ENCODE measurements around the gene OR5I1.

DNA sequence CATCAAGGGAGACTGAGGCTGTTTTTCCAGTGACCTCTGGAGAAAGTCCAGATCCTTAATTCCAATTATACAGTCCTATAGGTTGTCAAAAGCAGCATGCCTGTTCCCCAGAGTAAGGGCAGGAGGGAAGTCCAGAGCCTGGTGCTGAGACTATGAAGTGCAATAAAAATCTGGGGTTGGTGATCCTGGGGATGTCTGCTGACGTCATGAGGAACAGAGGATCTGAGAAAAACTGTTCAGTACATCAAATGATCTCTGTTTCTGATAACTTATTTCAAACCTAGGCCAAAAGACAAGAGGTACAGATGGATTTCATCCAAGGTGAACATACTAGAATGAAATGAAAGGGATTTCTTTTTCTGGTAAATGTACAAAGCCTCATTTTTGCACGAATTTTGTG lies 33.9 kb downstream of the OR5I1 start:
- TF ChIP-seq, protein P1, sequence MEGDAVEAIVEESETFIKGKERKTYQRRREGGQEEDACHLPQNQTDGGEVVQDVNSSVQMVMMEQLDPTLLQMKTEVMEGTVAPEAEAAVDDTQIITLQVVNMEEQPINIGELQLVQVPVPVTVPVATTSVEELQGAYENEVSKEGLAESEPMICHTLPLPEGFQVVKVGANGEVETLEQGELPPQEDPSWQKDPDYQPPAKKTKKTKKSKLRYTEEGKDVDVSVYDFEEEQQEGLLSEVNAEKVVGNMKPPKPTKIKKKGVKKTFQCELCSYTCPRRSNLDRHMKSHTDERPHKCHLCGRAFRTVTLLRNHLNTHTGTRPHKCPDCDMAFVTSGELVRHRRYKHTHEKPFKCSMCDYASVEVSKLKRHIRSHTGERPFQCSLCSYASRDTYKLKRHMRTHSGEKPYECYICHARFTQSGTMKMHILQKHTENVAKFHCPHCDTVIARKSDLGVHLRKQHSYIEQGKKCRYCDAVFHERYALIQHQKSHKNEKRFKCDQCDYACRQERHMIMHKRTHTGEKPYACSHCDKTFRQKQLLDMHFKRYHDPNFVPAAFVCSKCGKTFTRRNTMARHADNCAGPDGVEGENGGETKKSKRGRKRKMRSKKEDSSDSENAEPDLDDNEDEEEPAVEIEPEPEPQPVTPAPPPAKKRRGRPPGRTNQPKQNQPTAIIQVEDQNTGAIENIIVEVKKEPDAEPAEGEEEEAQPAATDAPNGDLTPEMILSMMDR (conservative IDR thresholded peaks at IDR 0.05; ENCODE audit: low read depth in 2 of 2) = no peak
- TF ChIP-seq EZH2 (IDR thresholded peaks at IDR 0.05; ENCODE audit: low read depth, unreplicated experiment) (no peak), POLR2AphosphoS5 (IDR thresholded peaks at IDR 0.05; ENCODE audit: low read depth) (no peak), EZH2phosphoT487 (IDR thresholded peaks at IDR 0.05; ENCODE audit: unreplicated experiment) (no peak), CREB1 (CRISPR knock-in tag; IDR thresholded peaks at IDR 0.05; ENCODE audit: low read depth) (no peak), JUNB (IDR thresholded peaks at IDR 0.05; ENCODE audit: unreplicated experiment) (no peak), NANOG (IDR thresholded peaks at IDR 0.05; ENCODE audit: borderline replicate concordance) (no peak), ZNF331 (CRISPR knock-in tag; IDR thresholded peaks at IDR 0.05; ENCODE audit: low read depth) (no peak), STAT1 (IDR thresholded peaks at IDR 0.05; ENCODE audit: unreplicated experiment) (no peak), ZNF114 (CRISPR knock-in tag; IDR thresholded peaks at IDR 0.05) (no peak)
- TF ChIP-seq, protein P2, sequence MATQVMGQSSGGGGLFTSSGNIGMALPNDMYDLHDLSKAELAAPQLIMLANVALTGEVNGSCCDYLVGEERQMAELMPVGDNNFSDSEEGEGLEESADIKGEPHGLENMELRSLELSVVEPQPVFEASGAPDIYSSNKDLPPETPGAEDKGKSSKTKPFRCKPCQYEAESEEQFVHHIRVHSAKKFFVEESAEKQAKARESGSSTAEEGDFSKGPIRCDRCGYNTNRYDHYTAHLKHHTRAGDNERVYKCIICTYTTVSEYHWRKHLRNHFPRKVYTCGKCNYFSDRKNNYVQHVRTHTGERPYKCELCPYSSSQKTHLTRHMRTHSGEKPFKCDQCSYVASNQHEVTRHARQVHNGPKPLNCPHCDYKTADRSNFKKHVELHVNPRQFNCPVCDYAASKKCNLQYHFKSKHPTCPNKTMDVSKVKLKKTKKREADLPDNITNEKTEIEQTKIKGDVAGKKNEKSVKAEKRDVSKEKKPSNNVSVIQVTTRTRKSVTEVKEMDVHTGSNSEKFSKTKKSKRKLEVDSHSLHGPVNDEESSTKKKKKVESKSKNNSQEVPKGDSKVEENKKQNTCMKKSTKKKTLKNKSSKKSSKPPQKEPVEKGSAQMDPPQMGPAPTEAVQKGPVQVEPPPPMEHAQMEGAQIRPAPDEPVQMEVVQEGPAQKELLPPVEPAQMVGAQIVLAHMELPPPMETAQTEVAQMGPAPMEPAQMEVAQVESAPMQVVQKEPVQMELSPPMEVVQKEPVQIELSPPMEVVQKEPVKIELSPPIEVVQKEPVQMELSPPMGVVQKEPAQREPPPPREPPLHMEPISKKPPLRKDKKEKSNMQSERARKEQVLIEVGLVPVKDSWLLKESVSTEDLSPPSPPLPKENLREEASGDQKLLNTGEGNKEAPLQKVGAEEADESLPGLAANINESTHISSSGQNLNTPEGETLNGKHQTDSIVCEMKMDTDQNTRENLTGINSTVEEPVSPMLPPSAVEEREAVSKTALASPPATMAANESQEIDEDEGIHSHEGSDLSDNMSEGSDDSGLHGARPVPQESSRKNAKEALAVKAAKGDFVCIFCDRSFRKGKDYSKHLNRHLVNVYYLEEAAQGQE (IDR thresholded peaks at IDR 0.05; ENCODE audit: unreplicated experiment) = no peak
- TF ChIP-seq, protein P3, sequence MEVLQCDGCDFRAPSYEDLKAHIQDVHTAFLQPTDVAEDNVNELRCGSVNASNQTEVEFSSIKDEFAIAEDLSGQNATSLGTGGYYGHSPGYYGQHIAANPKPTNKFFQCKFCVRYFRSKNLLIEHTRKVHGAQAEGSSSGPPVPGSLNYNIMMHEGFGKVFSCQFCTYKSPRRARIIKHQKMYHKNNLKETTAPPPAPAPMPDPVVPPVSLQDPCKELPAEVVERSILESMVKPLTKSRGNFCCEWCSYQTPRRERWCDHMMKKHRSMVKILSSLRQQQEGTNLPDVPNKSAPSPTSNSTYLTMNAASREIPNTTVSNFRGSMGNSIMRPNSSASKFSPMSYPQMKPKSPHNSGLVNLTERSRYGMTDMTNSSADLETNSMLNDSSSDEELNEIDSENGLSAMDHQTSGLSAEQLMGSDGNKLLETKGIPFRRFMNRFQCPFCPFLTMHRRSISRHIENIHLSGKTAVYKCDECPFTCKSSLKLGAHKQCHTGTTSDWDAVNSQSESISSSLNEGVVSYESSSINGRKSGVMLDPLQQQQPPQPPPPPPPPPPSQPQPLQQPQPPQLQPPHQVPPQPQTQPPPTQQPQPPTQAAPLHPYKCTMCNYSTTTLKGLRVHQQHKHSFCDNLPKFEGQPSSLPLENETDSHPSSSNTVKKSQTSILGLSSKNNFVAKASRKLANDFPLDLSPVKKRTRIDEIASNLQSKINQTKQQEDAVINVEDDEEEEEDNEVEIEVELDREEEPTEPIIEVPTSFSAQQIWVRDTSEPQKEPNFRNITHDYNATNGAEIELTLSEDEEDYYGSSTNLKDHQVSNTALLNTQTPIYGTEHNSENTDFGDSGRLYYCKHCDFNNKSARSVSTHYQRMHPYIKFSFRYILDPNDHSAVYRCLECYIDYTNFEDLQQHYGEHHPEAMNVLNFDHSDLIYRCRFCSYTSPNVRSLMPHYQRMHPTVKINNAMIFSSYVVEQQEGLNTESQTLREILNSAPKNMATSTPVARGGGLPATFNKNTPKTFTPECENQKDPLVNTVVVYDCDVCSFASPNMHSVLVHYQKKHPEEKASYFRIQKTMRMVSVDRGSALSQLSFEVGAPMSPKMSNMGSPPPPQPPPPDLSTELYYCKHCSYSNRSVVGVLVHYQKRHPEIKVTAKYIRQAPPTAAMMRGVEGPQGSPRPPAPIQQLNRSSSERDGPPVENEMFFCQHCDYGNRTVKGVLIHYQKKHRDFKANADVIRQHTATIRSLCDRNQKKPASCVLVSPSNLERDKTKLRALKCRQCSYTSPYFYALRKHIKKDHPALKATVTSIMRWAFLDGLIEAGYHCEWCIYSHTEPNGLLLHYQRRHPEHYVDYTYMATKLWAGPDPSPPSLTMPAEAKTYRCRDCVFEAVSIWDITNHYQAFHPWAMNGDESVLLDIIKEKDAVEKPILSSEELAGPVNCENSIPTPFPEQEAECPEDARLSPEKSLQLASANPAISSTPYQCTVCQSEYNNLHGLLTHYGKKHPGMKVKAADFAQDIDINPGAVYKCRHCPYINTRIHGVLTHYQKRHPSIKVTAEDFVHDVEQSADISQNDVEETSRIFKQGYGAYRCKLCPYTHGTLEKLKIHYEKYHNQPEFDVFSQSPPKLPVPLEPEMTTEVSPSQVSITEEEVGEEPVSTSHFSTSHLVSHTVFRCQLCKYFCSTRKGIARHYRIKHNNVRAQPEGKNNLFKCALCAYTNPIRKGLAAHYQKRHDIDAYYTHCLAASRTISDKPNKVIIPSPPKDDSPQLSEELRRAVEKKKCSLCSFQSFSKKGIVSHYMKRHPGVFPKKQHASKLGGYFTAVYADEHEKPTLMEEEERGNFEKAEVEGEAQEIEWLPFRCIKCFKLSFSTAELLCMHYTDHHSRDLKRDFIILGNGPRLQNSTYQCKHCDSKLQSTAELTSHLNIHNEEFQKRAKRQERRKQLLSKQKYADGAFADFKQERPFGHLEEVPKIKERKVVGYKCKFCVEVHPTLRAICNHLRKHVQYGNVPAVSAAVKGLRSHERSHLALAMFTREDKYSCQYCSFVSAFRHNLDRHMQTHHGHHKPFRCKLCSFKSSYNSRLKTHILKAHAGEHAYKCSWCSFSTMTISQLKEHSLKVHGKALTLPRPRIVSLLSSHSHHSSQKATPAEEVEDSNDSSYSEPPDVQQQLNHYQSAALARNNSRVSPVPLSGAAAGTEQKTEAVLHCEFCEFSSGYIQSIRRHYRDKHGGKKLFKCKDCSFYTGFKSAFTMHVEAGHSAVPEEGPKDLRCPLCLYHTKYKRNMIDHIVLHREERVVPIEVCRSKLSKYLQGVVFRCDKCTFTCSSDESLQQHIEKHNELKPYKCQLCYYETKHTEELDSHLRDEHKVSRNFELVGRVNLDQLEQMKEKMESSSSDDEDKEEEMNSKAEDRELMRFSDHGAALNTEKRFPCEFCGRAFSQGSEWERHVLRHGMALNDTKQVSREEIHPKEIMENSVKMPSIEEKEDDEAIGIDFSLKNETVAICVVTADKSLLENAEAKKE (CRISPR knock-in tag; IDR thresholded peaks at IDR 0.05) = no peak
- TF ChIP-seq, protein P4, sequence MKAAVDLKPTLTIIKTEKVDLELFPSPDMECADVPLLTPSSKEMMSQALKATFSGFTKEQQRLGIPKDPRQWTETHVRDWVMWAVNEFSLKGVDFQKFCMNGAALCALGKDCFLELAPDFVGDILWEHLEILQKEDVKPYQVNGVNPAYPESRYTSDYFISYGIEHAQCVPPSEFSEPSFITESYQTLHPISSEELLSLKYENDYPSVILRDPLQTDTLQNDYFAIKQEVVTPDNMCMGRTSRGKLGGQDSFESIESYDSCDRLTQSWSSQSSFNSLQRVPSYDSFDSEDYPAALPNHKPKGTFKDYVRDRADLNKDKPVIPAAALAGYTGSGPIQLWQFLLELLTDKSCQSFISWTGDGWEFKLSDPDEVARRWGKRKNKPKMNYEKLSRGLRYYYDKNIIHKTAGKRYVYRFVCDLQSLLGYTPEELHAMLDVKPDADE (IDR thresholded peaks at IDR 0.05) = no peak

Measured in GM23338 (cell line).